Measurements from ENCODE around the gene ALPI.

Gene ALPI

GRCh38 chr2:232418466-232419244 is 37.3 kb upstream of the ALPI start:
- no peak overlapping the region for H3K27ac ChIP-seq (ENCODE audit: low read length)
- H3K4me1 ChIP-seq (ENCODE audit: low read length): no peaks in the 10 kb centered on the region
- no peak overlapping the region for H3K9ac ChIP-seq (ENCODE audit: low read length)
- no peaks in the 10 kb centered on the region for H3K79me2 ChIP-seq (ENCODE audit: low read length)
- no peak overlapping the region for H3K4me3 ChIP-seq (ENCODE audit: low read length)
- H2AFZ ChIP-seq (ENCODE audit: low read depth, low read length): no peak overlapping the region
- H3K27me3 ChIP-seq (ENCODE audit: low read depth, low read length): no peaks in the 10 kb centered on the region
- TF ChIP-seq EZH2phosphoT487 (IDR thresholded peaks at IDR 0.05; ENCODE audit: low read depth) (no peak), CTCF (IDR thresholded peaks at IDR 0.05; ENCODE audit: low read depth, low read length) (no peak)
- no peaks in the 10 kb centered on the region for H3K9me3 ChIP-seq (ENCODE audit: insufficient read depth, low read length)
- H3K4me2 ChIP-seq (ENCODE audit: low read length): no peak overlapping the region
- no peaks in the 10 kb centered on the region for H4K20me1 ChIP-seq (ENCODE audit: insufficient read depth, low read length)
- H3K36me3 ChIP-seq (replicated peaks; ENCODE audit: low read depth, low read length): no peaks in the 10 kb centered on the region

GRCh38 chr2:232419245-232420072 is 36.5 kb upstream of the ALPI start:
- H3K9ac ChIP-seq (ENCODE audit: low read length): no peak overlapping the region
- H3K4me2 ChIP-seq (ENCODE audit: low read length): no peak overlapping the region
- no peaks in the 10 kb centered on the region for H3K36me3 ChIP-seq (replicated peaks; ENCODE audit: low read depth, low read length)
- H2AFZ ChIP-seq (ENCODE audit: low read depth, low read length): no peak overlapping the region
- H3K9me3 ChIP-seq (ENCODE audit: insufficient read depth, low read length): no peaks in the 10 kb centered on the region
- H4K20me1 ChIP-seq (ENCODE audit: insufficient read depth, low read length): no peaks in the 10 kb centered on the region
- no peaks in the 10 kb centered on the region for H3K79me2 ChIP-seq (ENCODE audit: low read length)
- TF ChIP-seq CTCF (IDR thresholded peaks at IDR 0.05; ENCODE audit: low read depth, low read length) (no peak), EZH2phosphoT487 (IDR thresholded peaks at IDR 0.05; ENCODE audit: low read depth) (no peak)
- H3K27me3 ChIP-seq (ENCODE audit: low read depth, low read length): no peaks in the 10 kb centered on the region
- H3K4me3 ChIP-seq (ENCODE audit: low read length): no peak overlapping the region
- no peaks in the 10 kb centered on the region for H3K4me1 ChIP-seq (ENCODE audit: low read length)
- H3K27ac ChIP-seq (ENCODE audit: low read length): no peak overlapping the region

GRCh38 chr2:232420073-232420454 is 35.9 kb upstream of the ALPI start:
- Histone ChIP-seq H3K36me3 (replicated peaks; ENCODE audit: low read depth, low read length) (no peaks in the 10 kb centered on the region), H3K4me2 (ENCODE audit: low read length) (no peak overlapping the region), H3K4me1 (ENCODE audit: low read length) (no peaks in the 10 kb centered on the region), H3K9ac (ENCODE audit: low read length) (no peak overlapping the region), H4K20me1 (ENCODE audit: insufficient read depth, low read length) (no peaks in the 10 kb centered on the region), H3K4me3 (ENCODE audit: low read length) (no peak overlapping the region), H3K27me3 (ENCODE audit: low read depth, low read length) (no peaks in the 10 kb centered on the region), H3K9me3 (ENCODE audit: insufficient read depth, low read length) (no peaks in the 10 kb centered on the region), H3K79me2 (ENCODE audit: low read length) (no peaks in the 10 kb centered on the region), H3K27ac (ENCODE audit: low read length) (no peak overlapping the region), H2AFZ (ENCODE audit: low read depth, low read length) (no peak overlapping the region)
- TF ChIP-seq EZH2phosphoT487 (IDR thresholded peaks at IDR 0.05; ENCODE audit: low read depth): no peak
- no peak for TF ChIP-seq CTCF (IDR thresholded peaks at IDR 0.05; ENCODE audit: low read depth, low read length)

GRCh38 chr2:232420463-232421188 is 35.3 kb upstream of the ALPI start:
- Histone ChIP-seq H4K20me1 (ENCODE audit: insufficient read depth, low read length) (no peaks in the 10 kb centered on the region), H3K4me1 (ENCODE audit: low read length) (no peaks in the 10 kb centered on the region), H3K79me2 (ENCODE audit: low read length) (no peaks in the 10 kb centered on the region), H3K27ac (ENCODE audit: low read length) (no peak overlapping the region), H3K9ac (ENCODE audit: low read length) (no peak overlapping the region), H3K4me3 (ENCODE audit: low read length) (no peak overlapping the region), H2AFZ (ENCODE audit: low read depth, low read length) (no peak overlapping the region), H3K9me3 (ENCODE audit: insufficient read depth, low read length) (no peaks in the 10 kb centered on the region), H3K27me3 (ENCODE audit: low read depth, low read length) (no peaks in the 10 kb centered on the region), H3K4me2 (ENCODE audit: low read length) (no peak overlapping the region), H3K36me3 (replicated peaks; ENCODE audit: low read depth, low read length) (no peaks in the 10 kb centered on the region)
- no peak for TF ChIP-seq EZH2phosphoT487 (IDR thresholded peaks at IDR 0.05; ENCODE audit: low read depth)
- TF ChIP-seq CTCF (IDR thresholded peaks at IDR 0.05; ENCODE audit: low read depth, low read length): no peak
